HUES6 (cell line): ENCODE measurements around the gene MAS1.
"Not testable (repeated sequence)": the region's sequence is repeated elsewhere in the genome, so short reads cannot be mapped to it uniquely, and the experiment has no call there.

Experiments
- H3K27ac ChIP-seq: 2 replicates; pipeline ENCODE4 v1.7.0; 2013; ENCODE audit warnings: low read depth, mild to moderate bottlenecking, low read length, inconsistent platforms
- H3K27me3 ChIP-seq: 2 replicates; pipeline ENCODE4 v1.6.1; 2013; ENCODE audit warnings: low read length; ENCODE audit not compliant: control insufficient read depth, insufficient read depth
- H3K36me3 ChIP-seq: 2 replicates; pipeline ENCODE4 v1.6.1; 2013; ENCODE audit warnings: low read length; ENCODE audit not compliant: control insufficient read depth, insufficient read depth
- H3K4me1 ChIP-seq: 2 replicates; pipeline ENCODE4 v1.6.1; 2013; ENCODE audit warnings: low read length; ENCODE audit not compliant: control insufficient read depth, insufficient read depth
- H3K4me3 ChIP-seq: 2 replicates; pipeline ENCODE4 v1.5.1; 2013; ENCODE audit warnings: low read depth, low read length
- H3K9ac ChIP-seq: one replicate; pipeline ENCODE4 v1.6.1; 2013; ENCODE audit warnings: mild to moderate bottlenecking, low read length
- H3K9me3 ChIP-seq: 2 replicates; pipeline ENCODE4 v1.6.1; 2013; ENCODE audit warnings: low read depth, low read length; ENCODE audit not compliant: control insufficient read depth, insufficient read depth

MAS1 gene

DNA sequence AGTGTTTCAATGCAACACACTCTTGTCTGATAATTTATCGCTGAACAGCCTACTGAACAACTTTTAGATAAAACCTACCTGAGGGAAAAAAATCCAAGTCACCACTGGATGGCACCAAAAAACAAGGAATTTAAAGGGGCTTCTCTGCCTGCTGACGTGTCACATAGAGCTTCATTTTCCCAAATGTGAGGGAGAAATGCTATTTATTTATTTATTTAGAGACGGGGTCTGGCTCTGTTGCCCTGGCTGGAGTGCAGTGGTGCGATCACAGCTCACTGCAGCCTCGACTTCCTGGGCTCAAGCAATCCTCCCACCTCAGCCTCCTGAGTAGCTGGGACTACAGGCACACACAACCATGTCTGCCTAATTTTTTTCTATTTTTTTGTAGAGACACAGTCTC is 27.4 kb upstream of the MAS1 start:
- not testable (repeated sequence) for H3K27ac ChIP-seq, H3K4me1 ChIP-seq, H3K27me3 ChIP-seq, H3K9ac ChIP-seq, H3K36me3 ChIP-seq, H3K9me3 ChIP-seq, H3K4me3 ChIP-seq

DNA sequence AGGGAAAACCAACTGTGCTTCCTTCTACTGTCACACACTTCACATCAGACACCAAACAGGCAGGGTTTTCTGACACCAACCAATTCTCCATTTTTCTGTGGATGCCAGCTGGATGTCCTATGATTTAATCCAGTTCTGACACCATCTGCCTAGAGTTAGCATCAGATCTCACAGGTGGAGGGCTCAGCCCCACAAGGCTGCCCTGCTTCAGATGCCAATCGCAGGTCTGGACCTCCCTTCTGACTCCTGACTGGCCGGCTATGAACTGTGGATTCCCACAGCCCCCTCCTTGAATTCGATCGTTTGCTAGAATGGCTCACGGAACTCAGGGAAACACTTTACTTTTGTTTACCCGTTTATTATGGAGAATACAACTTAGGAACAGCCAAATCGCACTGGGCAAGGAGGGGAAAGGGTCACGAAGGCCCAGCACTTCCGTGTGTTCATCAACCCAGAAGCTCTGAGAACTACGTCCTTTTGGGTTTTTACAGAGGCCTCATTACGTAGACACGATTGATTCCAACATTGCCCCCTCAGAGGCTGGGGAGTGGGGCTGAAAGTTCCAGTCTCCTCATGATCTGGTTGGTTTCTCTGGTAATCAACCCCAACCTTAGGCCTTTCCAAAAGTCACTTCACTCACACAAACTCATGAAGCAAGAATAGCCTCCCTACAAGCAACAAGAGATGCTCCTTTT is 25.4 kb upstream of the MAS1 start:
- H3K9ac ChIP-seq: no peak overlapping the region
- H3K4me3 ChIP-seq: no peak overlapping the region
- H3K4me1 ChIP-seq: no peaks in the 10 kb centered on the region
- peaks cover 7% of the 10 kb centered on the region for H3K9me3 ChIP-seq
- no peaks in the 10 kb centered on the region for H3K27me3 ChIP-seq
- no peaks in the 10 kb centered on the region for H3K36me3 ChIP-seq
- H3K27ac ChIP-seq: no peak overlapping the region

DNA sequence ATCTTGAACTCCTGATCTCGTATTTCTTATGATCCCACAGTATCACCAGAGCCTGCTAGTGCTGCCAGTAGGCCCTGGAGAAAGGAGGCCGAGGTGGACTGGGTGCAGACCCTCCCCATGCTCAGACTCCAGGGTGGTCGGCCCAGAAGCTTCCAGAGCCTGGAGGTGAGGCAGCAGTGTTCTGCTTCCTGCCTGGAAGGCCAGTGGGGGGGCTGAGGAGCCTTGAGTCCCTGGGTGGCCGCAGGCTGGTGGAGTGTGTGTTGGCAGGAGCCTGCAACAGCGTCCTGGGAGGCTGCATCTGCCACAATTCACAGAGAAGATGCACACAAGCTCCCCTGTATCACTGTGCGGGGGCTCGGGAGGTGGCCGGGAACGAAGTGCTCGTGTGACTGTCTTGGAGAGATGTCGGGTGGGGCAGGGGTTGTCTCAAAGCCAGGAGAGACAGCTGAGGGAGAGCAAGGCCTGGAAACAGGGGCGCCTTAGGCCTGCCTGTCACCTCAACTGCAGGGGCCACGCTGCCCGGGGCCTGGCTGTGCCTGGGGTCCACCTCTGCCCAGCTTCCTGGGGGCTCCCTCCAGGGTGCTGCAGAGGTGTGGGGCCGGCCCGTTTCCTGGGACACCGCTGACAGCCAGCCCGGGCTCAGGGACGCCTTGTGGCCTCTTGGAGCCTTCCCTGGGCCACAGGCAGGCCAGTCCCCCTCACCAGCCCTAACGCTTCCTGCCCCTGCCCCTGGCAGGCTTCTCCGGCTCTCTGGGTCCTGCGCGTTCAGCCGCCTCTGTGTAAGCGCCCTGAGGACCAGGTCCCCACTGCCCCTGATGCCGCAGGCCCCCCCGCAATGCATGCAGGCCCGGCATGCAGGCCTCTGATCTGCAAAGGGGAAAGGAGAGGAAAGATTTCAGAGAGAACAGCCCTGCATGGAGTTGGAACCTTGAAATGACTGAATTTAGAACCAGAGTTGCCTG is 24.2 kb upstream of the MAS1 start:
- Histone ChIP-seq H3K36me3 (no peaks in the 10 kb centered on the region), H3K4me1 (no peaks in the 10 kb centered on the region), H3K9ac (no peak overlapping the region), H3K27ac (no peak overlapping the region), H3K9me3 (peaks cover 7% of the 10 kb centered on the region), H3K4me3 (no peak overlapping the region), H3K27me3 (no peaks in the 10 kb centered on the region)

DNA sequence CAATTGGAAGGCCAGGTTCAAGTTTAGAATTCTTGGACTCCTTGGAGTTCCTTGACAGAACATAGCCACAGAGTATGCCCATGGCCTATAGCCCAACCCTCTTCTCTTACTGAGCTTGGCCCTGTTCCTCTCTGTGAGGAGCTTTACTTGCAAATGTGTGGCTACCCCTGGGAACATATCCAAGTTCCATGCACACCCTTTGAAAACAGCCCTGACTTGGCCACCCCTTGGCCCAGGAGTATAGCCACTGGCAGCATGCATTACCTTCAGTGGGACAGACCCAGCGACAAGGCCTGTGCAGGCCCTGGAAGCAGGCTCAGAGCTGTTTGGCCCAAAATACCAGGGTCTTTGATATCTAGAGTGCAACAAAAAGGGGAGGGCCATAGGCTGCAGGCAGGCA is 19.5 kb upstream of the MAS1 start:
- Histone ChIP-seq H3K4me1 (peaks cover 13% of the 10 kb centered on the region), H3K9ac (no peak overlapping the region), H3K4me3 (no peak overlapping the region), H3K36me3 (no peaks in the 10 kb centered on the region), H3K27me3 (no peaks in the 10 kb centered on the region), H3K27ac (no peak overlapping the region), H3K9me3 (peaks cover 7% of the 10 kb centered on the region)

DNA sequence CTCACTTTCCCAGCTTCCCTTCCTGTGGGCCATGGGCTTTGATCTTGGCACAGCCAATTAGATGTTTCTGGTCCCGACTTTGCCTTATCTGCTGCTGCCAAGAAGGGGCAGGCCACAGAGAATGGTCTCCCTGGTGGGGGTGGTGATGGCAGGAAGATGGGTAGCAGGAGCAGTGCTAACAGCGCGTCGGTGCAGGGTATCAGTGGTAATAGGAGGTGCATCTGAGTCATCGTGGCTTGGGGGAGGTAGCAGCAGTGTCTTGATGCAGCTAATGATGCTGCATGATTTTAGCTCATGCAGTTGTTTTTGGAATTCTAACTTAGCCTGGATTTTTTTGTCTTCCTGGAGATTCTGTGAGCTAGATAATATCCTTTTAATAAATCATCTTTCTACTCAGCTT is 18.9 kb upstream of the MAS1 start:
- Histone ChIP-seq H3K4me3 (no peak overlapping the region), H3K27me3 (no peaks in the 10 kb centered on the region), H3K9ac (no peak overlapping the region), H3K36me3 (no peaks in the 10 kb centered on the region), H3K27ac (no peak overlapping the region), H3K4me1 (peaks cover 13% of the 10 kb centered on the region), H3K9me3 (peaks cover 7% of the 10 kb centered on the region)

DNA sequence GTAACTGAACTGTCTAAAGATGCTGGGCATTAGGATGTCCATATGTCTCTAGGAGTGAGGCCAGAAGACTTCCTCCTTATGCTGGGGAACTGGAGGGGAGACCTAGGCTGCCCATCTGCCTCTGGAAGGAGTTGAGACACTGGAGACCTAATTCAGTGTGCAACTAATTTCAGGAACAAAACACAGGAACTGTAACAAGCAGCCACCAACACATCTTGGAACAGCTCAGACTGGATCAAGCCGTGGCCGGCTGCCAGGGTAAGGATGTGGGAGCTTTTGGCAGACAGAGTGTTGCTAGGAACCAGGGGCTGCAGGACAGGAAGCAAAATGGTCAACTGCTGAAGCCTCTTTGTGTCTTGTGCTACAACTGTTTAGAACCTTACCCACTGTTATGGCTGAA is 16.4 kb upstream of the MAS1 start:
- Histone ChIP-seq H3K4me1 (peaks cover 13% of the 10 kb centered on the region), H3K9me3 (no peaks in the 10 kb centered on the region), H3K36me3 (no peaks in the 10 kb centered on the region), H3K4me3 (no peak overlapping the region), H3K27ac (no peak overlapping the region), H3K27me3 (no peaks in the 10 kb centered on the region), H3K9ac (no peak overlapping the region)

DNA sequence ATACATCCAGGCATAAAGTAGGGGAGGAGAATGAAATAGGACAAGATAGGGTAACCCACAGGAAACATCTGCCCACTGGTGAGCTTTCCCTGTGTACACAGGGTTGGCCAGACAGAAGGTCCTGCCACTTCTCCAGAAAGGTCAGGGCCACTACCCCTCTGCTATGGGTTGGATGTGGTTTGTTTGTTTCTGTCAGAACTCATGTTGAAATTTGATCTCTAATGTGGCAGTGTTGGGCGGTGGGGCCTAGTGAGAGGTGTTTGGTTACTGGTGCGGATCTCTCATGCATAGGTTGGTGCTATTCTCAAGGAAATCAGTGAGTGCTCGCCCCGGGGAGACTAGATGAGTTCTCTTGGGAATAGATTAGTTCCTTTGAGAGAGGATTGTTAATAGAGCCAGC is 15.6 kb upstream of the MAS1 start:
- Histone ChIP-seq H3K36me3 (no peaks in the 10 kb centered on the region), H3K9ac (no peak overlapping the region), H3K27me3 (no peaks in the 10 kb centered on the region), H3K4me3 (no peak overlapping the region), H3K9me3 (no peaks in the 10 kb centered on the region), H3K27ac (no peak overlapping the region), H3K4me1 (peaks cover 13% of the 10 kb centered on the region)

DNA sequence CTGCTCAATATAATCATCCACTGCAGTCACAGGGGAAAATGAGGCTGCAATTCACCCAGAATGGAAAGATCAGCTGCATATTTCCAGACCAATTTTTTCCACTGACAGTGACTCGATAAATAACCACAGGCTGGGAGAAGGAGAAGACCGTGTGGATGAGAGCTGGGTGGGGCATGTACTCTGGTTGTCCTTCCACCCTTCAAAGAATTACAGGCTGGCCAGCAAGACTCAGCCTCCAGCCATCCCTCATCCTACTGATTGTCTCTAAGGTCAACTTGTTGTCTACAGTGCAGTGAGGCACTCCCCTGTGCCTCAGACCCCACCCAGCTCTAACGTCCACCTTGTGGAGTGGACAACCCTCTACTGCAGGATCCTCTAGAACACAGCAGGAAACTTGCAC is 14.5 kb upstream of the MAS1 start:
- H3K27me3 ChIP-seq: no peaks in the 10 kb centered on the region
- H3K4me3 ChIP-seq: no peak overlapping the region
- no peaks in the 10 kb centered on the region for H3K36me3 ChIP-seq
- H3K27ac ChIP-seq: no peak overlapping the region
- no peak overlapping the region for H3K9ac ChIP-seq
- H3K4me1 ChIP-seq: peaks cover 13% of the 10 kb centered on the region
- H3K9me3 ChIP-seq: no peaks in the 10 kb centered on the region

DNA sequence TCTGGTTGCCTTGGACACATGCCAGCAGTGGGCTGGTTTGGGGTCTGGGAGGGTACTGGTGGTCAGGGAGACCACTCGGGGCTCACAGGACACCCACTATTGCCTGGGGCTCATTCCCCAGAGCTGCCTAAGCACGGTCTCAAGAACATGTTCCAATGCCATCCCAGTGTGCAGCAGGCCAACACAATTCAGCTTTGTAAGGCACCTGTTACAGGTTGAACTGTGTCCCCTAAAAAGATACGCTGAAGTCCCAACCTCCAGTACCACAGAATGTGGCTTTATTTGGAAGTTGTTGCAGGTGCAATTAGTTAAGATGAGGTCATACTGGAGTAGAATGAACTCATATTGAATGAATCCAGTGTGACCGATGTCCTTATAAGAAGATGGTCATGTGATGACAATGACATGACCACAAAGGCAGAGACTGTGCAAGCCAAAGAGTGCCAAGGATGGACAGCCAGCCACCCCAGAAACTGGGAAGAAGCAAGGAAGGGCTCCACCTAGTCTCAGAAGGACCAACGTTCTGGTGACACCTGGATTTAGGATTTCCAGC is 13.5 kb upstream of the MAS1 start:
- Histone ChIP-seq H3K27ac (no peak overlapping the region), H3K9me3 (no peaks in the 10 kb centered on the region), H3K4me1 (peaks cover 13% of the 10 kb centered on the region), H3K36me3 (no peaks in the 10 kb centered on the region), H3K27me3 (no peaks in the 10 kb centered on the region), H3K4me3 (no peak overlapping the region), H3K9ac (no peak overlapping the region)

DNA sequence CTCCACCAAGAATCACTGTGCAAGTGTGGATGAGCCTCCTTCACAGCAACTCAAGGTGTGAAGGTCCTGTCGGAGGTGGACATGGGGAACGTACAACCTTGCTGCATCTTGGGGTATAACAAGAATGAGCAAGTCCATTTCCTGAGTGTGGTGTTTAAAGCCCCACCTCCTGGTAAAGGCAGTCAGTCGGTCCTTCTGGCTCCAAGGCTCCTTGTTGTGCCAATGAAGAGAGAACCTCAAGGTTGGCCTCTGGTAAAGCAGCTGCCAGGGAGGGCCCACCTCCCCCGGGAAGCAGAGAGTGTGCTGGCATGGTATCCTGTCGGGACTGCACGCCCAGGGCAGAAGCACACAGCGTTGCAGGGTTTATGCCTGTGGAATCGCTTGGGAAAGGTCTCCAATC is 12.4 kb upstream of the MAS1 start:
- Histone ChIP-seq H3K4me3 (no peak overlapping the region), H3K27me3 (no peaks in the 10 kb centered on the region)

DNA sequence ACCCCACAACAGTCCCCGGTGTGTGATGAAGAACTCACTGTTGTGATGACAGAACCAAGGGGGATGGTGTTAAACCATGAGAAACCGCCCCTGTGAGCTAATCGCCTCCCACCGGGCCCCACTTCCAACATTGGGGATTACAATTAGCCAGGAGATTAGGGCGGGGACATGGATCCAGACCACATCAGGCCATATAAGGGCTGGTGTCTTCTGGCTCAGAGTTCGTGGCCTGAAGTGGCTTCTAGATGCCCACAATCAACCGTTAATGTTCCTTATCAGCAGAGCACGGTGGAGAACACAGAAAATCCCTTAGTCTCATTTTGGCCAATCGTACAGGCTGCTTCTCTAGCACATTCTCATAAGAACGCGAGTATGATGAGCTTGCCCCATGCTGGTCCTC is 10.9 kb upstream of the MAS1 start:
- H3K27ac ChIP-seq: no peak overlapping the region
- H3K27me3 ChIP-seq: no peaks in the 10 kb centered on the region
- peaks cover 13% of the 10 kb centered on the region for H3K4me1 ChIP-seq
- H3K4me3 ChIP-seq: no peak overlapping the region
- no peaks in the 10 kb centered on the region for H3K36me3 ChIP-seq
- no peak overlapping the region for H3K9ac ChIP-seq
- no peaks in the 10 kb centered on the region for H3K9me3 ChIP-seq

More for the DNA sequence above, 12.4 kb upstream of the MAS1 start:
- H3K27ac ChIP-seq: no peak overlapping the region
- H3K9ac ChIP-seq: no peak overlapping the region
- H3K36me3 ChIP-seq: no peaks in the 10 kb centered on the region
- peaks cover 13% of the 10 kb centered on the region for H3K4me1 ChIP-seq
- H3K9me3 ChIP-seq: no peaks in the 10 kb centered on the region
